ENCODE results near the gene GPN1.

The GPN1 gene

DNA sequence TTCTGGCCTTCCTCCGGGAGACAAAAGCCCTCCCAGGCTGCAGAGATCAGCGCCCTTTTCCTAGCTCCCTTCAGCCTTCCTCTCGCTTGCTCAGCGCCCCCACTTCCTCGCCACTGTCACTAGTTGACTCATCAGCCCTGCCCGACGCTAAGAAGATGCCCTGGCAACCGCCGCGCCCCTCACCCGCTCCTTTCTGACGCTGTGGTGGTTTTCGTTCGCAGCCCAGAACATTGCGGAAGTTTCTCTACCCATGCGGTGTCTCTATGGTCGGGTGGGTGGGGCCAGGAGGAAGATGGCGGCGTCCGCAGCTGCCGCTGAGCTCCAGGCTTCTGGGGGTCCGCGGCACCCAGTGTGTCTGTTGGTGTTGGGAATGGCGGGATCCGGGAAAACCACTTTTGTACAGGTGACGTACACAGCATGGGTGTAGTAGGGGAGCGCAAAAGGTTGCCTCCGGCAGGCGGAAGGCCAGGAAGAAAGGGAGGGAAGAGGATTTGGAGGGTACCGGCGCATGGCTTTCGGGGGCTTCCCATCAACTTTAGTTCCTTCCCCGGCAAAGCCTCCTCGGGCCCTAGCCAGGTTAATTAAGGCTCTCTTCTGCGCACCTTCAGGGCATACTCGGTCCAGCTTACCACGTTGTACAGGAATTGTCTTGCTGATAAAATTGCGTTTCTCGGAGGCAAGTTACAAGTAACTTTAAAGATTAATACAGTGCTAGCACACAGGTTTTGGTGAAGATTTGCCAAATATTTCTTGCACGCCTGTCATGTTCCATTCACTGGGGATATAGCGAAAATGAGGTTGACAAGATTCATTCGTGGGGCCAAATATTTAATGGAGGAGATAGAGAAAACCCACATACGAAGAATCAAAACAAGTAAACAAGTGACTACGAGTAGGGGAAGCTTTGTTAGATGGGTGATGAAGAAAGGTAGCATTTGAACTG is at the start of gene GPN1, which contains the start of gene CCDC121:
GPN1 (plus strand) TSS at position 284 of the 943 bp plus-strand sequence; CDS start at position 293, 9 bp downstream.
CCDC121 (minus strand) TSS at position 246 of the 943 bp plus-strand sequence. CDS start 1,213 bp downstream, outside the sequence.
- H3K36me3 ChIP-seq (ENCODE audit: control insufficient read depth in 2 of 2, insufficient read depth in 2 of 2, low read length in 2 of 2), result peaks cover 15 to 24% of the 10 kb centered on the region in 2 donors

DNA sequence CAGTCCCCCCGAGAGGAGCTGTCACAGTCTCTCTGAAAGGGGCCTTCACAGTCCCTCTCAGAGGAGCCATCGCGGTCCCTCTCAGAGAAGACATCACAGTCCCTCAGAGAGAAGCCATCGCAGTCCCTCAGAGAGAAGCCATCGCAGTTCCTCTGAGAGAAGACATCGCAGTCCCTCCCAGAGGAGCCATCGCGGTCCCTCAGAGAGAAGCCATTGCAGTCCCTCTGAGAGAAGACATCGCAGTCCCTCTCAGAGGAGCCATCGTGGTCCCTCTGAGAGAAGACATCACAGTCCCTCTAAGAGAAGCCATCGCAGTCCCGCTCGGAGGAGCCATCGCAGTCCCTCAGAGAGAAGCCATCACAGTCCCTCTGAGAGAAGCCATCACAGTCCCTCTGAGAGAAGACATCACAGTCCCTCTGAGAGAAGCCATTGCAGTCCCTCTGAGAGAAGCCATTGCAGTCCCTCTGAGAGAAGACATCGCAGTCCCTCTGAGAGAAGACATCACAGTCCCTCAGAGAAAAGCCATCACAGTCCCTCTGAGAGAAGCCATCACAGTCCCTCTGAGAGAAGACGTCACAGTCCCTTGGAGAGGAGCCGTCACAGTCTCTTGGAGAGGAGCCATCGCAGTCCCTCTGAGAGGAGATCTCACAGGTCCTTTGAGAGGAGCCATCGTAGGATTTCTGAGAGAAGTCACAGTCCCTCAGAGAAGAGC is 47.3 kb upstream of the GPN1 start:
- Histone ChIP-seq H3K27me3 (ENCODE audit: control insufficient read depth in 2 of 2, insufficient read depth in 2 of 2, low read length in 2 of 2) (no peaks in the 10 kb centered on the region), H3K9ac (ENCODE audit: low read depth in 1 of 2, low read length in 2 of 2) (no peak overlapping the region), H3K4me1 (ENCODE audit: control insufficient read depth in 2 of 2, insufficient read depth in 2 of 2, low read length in 2 of 2) (peaks cover 14% of the 10 kb centered on the region in 2 donors), H3K4me3 (ENCODE audit: low read length in 2 of 2) (no peak overlapping the region), H3K36me3 (ENCODE audit: control insufficient read depth in 2 of 2, insufficient read depth in 2 of 2, low read length in 2 of 2) (no peaks in the 10 kb centered on the region), H3K9me3 (ENCODE audit: control insufficient read depth in 2 of 2, low read length in 2 of 2) (peaks cover 0 to 11% of the 10 kb centered on the region in 2 donors), H3K27ac (ENCODE audit: low read depth in 2 of 2, low read length in 2 of 2) (no peak overlapping the region)

More for the DNA sequence above, at the start of gene GPN1, which contains the start of gene CCDC121:
- Histone ChIP-seq H3K27ac (ENCODE audit: low read depth in 2 of 2, low read length in 2 of 2) (peak within 1 kb of the TSS; percentile 51 to 70), H3K27me3 (ENCODE audit: control insufficient read depth in 2 of 2, insufficient read depth in 2 of 2, low read length in 2 of 2) (no peaks in the 10 kb centered on the region), H3K4me3 (ENCODE audit: low read length in 2 of 2) (peak within 1 kb of the TSS; percentile 93 to 95), H3K9ac (ENCODE audit: low read depth in 1 of 2, low read length in 2 of 2) (peak within 1 kb of the TSS; percentile 80 to 85), H3K4me1 (ENCODE audit: control insufficient read depth in 2 of 2, insufficient read depth in 2 of 2, low read length in 2 of 2) (peaks cover 9 to 12% of the 10 kb centered on the region in 2 donors), H3K9me3 (ENCODE audit: control insufficient read depth in 2 of 2, low read length in 2 of 2) (no peaks in the 10 kb centered on the region)

DNA sequence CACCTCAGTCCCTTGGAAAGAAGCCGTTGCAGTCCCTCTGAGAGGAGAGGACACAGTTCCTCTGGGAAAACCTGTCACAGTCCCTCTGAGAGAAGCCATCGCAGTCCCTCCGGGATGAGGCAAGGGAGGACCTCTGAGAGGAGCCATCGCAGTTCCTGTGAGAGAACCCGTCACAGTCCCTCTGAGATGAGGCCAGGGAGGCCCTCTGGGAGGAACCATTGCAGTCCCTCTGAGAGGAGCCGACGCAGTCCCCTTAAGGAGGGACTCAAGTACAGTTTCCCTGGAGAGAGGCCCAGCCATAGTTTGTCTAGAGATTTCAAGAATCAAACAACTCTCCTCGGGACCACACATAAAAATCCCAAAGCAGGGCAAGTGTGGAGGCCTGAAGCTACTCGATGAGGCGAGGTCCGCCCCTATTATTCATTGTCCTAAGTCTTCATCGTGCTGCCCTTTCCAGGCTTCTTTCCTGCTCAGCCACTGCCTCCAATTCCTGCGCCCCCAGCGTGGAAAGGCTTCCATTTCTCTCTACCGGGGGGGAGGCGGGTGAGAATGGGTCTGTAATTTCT is 46.6 kb upstream of the GPN1 start:
- Histone ChIP-seq H3K4me3 (ENCODE audit: low read length in 2 of 2) (peak overlapping the region; percentile 89 to 97), H3K9ac (ENCODE audit: low read depth in 1 of 2, low read length in 2 of 2) (peak overlapping the region; percentile 63 to 71), H3K36me3 (ENCODE audit: control insufficient read depth in 2 of 2, insufficient read depth in 2 of 2, low read length in 2 of 2) (no peaks in the 10 kb centered on the region), H3K9me3 (ENCODE audit: control insufficient read depth in 2 of 2, low read length in 2 of 2) (peaks cover 0 to 10% of the 10 kb centered on the region in 2 donors), H3K4me1 (ENCODE audit: control insufficient read depth in 2 of 2, insufficient read depth in 2 of 2, low read length in 2 of 2) (peaks cover 14% of the 10 kb centered on the region in 2 donors), H3K27ac (ENCODE audit: low read depth in 2 of 2, low read length in 2 of 2) (peak overlapping the region; percentile 20 to 61), H3K27me3 (ENCODE audit: control insufficient read depth in 2 of 2, insufficient read depth in 2 of 2, low read length in 2 of 2) (no peaks in the 10 kb centered on the region)

DNA sequence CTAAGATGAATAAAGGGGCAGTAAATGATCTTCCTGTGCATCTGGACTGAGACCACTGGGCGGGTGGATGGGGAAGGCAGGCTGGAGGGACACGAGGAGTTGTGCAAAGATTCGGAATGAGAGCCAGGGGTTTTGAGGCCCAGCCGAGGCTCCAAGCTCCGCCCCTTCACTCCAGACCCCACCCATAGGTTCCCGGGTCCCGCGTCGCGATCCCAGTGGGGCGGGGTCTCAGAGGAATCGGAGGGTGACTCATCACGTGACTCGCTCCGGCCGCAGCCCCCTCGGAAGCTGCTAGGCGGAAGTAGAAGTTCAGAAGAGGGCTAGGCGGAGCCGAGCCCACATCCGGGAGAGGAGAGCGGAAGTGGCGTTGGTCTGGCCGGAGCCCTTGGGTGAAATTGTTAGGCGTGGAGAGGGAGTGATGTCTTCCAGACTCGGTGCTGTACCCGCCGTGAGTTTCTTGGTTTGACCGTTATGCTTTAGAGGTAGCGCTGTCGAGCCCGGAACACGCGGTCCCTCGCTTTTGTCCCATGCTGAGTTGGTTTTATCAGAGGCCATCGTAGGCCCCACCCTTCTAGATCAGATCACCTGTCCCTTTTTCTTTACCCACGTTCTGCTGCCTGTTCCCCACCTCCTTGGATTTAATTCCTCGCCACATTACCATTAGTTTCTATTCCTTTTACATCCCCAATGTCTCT is 46.0 kb upstream of the GPN1 start, which contains the start of gene ZNF512:
ZNF512 (plus strand) TSS at position 348 of the 695 bp plus-strand sequence; CDS start at position 419, 71 bp downstream.
- Histone ChIP-seq H3K4me1 (ENCODE audit: control insufficient read depth in 2 of 2, insufficient read depth in 2 of 2, low read length in 2 of 2) (peaks cover 14% of the 10 kb centered on the region in 2 donors), H3K27me3 (ENCODE audit: control insufficient read depth in 2 of 2, insufficient read depth in 2 of 2, low read length in 2 of 2) (no peaks in the 10 kb centered on the region), H3K9ac (ENCODE audit: low read depth in 1 of 2, low read length in 2 of 2) (peak within 1 kb of the TSS; percentile 63 to 71), H3K27ac (ENCODE audit: low read depth in 2 of 2, low read length in 2 of 2) (peak within 1 kb of the TSS; percentile 54 to 61), H3K4me3 (ENCODE audit: low read length in 2 of 2) (peak within 1 kb of the TSS; percentile 89 to 97), H3K36me3 (ENCODE audit: control insufficient read depth in 2 of 2, insufficient read depth in 2 of 2, low read length in 2 of 2) (no peaks in the 10 kb centered on the region), H3K9me3 (ENCODE audit: control insufficient read depth in 2 of 2, low read length in 2 of 2) (peaks cover 0 to 7% of the 10 kb centered on the region in 2 donors)

DNA sequence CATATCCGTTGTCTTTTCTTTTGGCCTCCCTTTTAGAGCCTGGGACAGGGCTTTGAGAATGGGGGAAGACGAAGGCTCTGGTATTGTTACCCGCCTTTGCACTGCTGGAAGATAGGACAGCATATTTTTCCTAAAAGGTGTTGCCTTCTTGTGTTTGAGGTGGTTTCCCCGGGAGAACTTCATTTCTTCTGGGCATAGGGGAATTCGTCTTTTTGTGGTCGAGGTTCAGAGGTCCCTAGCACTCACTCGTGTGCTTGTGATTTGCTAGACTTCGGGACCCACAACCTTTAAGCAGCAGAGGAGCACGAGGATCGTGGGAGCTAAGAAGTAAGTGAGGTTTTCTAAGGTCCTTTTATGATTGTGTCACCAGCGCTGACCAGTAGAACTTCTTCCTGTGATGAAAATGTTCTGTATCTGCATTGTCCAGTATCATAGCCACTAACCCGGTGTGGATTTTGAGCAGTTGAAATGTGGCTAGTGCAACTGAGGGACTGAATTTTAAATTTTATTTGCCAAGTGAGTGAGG is 45.4 kb upstream of the GPN1 start:
- peak overlapping the region; percentile 54 to 61 for H3K27ac ChIP-seq (ENCODE audit: low read depth in 2 of 2, low read length in 2 of 2)
- H3K27me3 ChIP-seq (ENCODE audit: control insufficient read depth in 2 of 2, insufficient read depth in 2 of 2, low read length in 2 of 2), result no peaks in the 10 kb centered on the region
- H3K4me3 ChIP-seq (ENCODE audit: low read length in 2 of 2), result peak overlapping the region; percentile 89 to 97
- H3K36me3 ChIP-seq (ENCODE audit: control insufficient read depth in 2 of 2, insufficient read depth in 2 of 2, low read length in 2 of 2), result no peaks in the 10 kb centered on the region
- peak overlapping the region; percentile 63 to 71 for H3K9ac ChIP-seq (ENCODE audit: low read depth in 1 of 2, low read length in 2 of 2)
- peaks cover 14% of the 10 kb centered on the region in 2 donors for H3K4me1 ChIP-seq (ENCODE audit: control insufficient read depth in 2 of 2, insufficient read depth in 2 of 2, low read length in 2 of 2)
- peaks cover 0 to 4% of the 10 kb centered on the region in 2 donors for H3K9me3 ChIP-seq (ENCODE audit: control insufficient read depth in 2 of 2, low read length in 2 of 2)

DNA sequence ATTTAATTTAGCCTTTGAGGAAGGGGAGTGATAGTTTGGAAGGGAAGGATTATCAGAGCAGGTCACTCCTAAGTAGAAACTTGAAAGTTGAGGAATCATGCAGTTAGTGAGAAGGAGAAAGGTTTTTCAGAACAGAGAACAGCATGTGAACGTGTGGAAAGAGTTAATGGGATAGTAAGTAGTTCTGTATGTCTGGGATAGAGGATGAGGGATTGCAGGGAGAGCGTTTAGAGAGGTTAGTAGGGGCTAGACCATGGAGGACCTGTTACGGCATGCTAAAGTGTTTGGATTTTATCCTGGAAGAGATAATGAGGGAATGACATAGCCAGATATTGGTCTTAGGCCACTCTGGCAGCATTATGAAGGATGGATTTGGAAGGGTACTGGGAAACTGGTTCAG is 44.3 kb upstream of the GPN1 start:
- Histone ChIP-seq H3K9me3 (ENCODE audit: control insufficient read depth in 2 of 2, low read length in 2 of 2) (peaks cover 0 to 4% of the 10 kb centered on the region in 2 donors), H3K27ac (ENCODE audit: low read depth in 2 of 2, low read length in 2 of 2) (no peak overlapping the region), H3K27me3 (ENCODE audit: control insufficient read depth in 2 of 2, insufficient read depth in 2 of 2, low read length in 2 of 2) (no peaks in the 10 kb centered on the region), H3K36me3 (ENCODE audit: control insufficient read depth in 2 of 2, insufficient read depth in 2 of 2, low read length in 2 of 2) (no peaks in the 10 kb centered on the region), H3K4me1 (ENCODE audit: control insufficient read depth in 2 of 2, insufficient read depth in 2 of 2, low read length in 2 of 2) (peaks cover 14% of the 10 kb centered on the region in 2 donors), H3K9ac (ENCODE audit: low read depth in 1 of 2, low read length in 2 of 2) (no peak overlapping the region), H3K4me3 (ENCODE audit: low read length in 2 of 2) (peak overlapping the region in 1 of 2 donors; percentile 97)

DNA sequence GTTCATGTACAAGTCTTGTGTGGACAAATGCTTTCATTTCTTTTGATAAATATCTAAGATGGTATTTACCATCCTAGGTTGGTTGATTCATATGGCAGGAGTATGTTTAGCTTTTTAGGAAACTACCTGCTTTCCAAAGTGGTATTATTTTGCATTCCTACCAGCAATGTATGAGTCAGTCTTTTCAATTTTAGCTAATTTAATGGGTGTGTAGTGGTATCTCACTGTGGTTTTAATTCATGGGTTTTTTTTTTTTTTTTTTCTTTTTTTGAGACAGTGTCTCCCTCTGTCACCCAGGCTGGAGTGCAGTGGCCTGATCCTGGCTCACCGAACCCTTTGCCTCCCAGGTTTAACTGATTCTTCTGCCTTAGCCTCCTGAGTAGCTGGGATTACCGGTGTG is 41.8 kb upstream of the GPN1 start:
- no peak overlapping the region for H3K9ac ChIP-seq (ENCODE audit: low read depth in 1 of 2, low read length in 2 of 2)
- H3K4me1 ChIP-seq (ENCODE audit: control insufficient read depth in 2 of 2, insufficient read depth in 2 of 2, low read length in 2 of 2), result peaks cover 14% of the 10 kb centered on the region in 2 donors
- no peaks in the 10 kb centered on the region for H3K27me3 ChIP-seq (ENCODE audit: control insufficient read depth in 2 of 2, insufficient read depth in 2 of 2, low read length in 2 of 2)
- no peaks in the 10 kb centered on the region for H3K9me3 ChIP-seq (ENCODE audit: control insufficient read depth in 2 of 2, low read length in 2 of 2)
- H3K4me3 ChIP-seq (ENCODE audit: low read length in 2 of 2), result no peak overlapping the region
- no peak overlapping the region for H3K27ac ChIP-seq (ENCODE audit: low read depth in 2 of 2, low read length in 2 of 2)
- no peaks in the 10 kb centered on the region for H3K36me3 ChIP-seq (ENCODE audit: control insufficient read depth in 2 of 2, insufficient read depth in 2 of 2, low read length in 2 of 2)

DNA sequence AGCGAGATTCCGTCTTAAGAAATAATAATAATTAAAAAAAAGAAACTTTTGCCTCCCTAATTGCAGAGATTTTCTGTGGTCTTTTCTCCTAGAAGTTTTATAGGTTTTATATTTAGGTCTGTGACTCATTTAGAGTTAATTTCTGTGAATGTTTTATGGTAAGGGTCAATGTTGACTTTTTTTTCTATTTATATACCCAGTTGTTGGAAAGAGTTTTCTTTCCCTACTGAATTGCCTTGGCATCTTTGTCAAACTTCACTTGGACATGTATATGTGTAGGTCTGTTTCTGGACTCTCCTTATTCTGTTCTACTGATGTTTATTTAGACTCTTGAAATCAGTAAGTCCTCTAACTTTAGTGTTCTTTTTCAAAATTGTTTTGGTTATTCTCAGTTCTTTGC is 40.5 kb upstream of the GPN1 start:
- H3K27ac ChIP-seq (ENCODE audit: low read depth in 2 of 2, low read length in 2 of 2), result no peak overlapping the region
- H3K9me3 ChIP-seq (ENCODE audit: control insufficient read depth in 2 of 2, low read length in 2 of 2), result no peaks in the 10 kb centered on the region
- peaks cover 12 to 13% of the 10 kb centered on the region in 2 donors for H3K4me1 ChIP-seq (ENCODE audit: control insufficient read depth in 2 of 2, insufficient read depth in 2 of 2, low read length in 2 of 2)
- H3K9ac ChIP-seq (ENCODE audit: low read depth in 1 of 2, low read length in 2 of 2), result no peak overlapping the region
- H3K4me3 ChIP-seq (ENCODE audit: low read length in 2 of 2), result no peak overlapping the region
- H3K27me3 ChIP-seq (ENCODE audit: control insufficient read depth in 2 of 2, insufficient read depth in 2 of 2, low read length in 2 of 2), result no peaks in the 10 kb centered on the region
- no peaks in the 10 kb centered on the region for H3K36me3 ChIP-seq (ENCODE audit: control insufficient read depth in 2 of 2, insufficient read depth in 2 of 2, low read length in 2 of 2)

DNA sequence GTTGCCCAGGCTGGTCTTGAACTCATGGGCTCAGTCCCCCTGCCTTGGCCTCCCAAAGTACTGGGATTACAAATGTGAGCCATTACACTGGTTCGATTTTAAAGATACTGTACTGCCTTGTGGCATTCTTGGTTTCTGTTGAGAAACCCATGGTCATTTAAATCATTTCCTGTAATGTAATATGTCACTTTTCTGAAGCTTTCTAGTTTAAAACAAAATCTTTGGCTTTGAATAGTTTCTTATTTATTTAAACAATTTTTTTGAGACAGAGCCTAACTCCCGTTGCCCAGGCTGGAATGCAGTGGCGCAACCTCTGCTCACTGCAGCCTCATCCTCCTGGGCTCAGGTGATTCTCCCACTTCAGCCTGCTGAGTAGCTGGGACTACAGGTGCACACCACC is 37.1 kb upstream of the GPN1 start:
- Histone ChIP-seq H3K9me3 (ENCODE audit: control insufficient read depth in 2 of 2, low read length in 2 of 2) (peaks cover 0 to 2% of the 10 kb centered on the region in 2 donors), H3K36me3 (ENCODE audit: control insufficient read depth in 2 of 2, insufficient read depth in 2 of 2, low read length in 2 of 2) (no peaks in the 10 kb centered on the region)

More for the DNA sequence above, 37.1 kb upstream of the GPN1 start:
- H3K4me1 ChIP-seq (ENCODE audit: control insufficient read depth in 2 of 2, insufficient read depth in 2 of 2, low read length in 2 of 2), result no peaks in the 10 kb centered on the region
- no peaks in the 10 kb centered on the region for H3K27me3 ChIP-seq (ENCODE audit: control insufficient read depth in 2 of 2, insufficient read depth in 2 of 2, low read length in 2 of 2)
- no peak overlapping the region for H3K4me3 ChIP-seq (ENCODE audit: low read length in 2 of 2)
- no peak overlapping the region for H3K9ac ChIP-seq (ENCODE audit: low read depth in 1 of 2, low read length in 2 of 2)
- H3K27ac ChIP-seq (ENCODE audit: low read depth in 2 of 2, low read length in 2 of 2), result no peak overlapping the region
